Pancreas (tissue), 10 donors: ENCODE measurements around the gene HAUS8. TPM values are rescaled to one million over a fixed set of nuclear protein-coding genes. Genes with fewer than 3 reads are reported as not detected.
A peak's percentile ranks its signal among the peaks of the same experiment; 100 is the strongest.

Experiments
- ATAC-seq, 4 donors: fragments of 200-7000 bp; cut with Tn5 transposase; one replicate each; pipeline versions ENCODE4 v1.8.0 to v1.9.1; 2020; ENCODE audit warnings: mild to moderate bottlenecking in 4 of 4, moderate library complexity in 4 of 4
- DNase-seq, 6 donors: peaks; one replicate each; pipeline ENCODE4 v3.0.0-alpha.2; 2020
- FAIRE-seq: peaks from 2 replicates; lab custom pipeline; 2012; peaks lifted over from hg19 to GRCh38; lab: Jason Lieb, UNC
- H3K27ac ChIP-seq, 4 donors: fragments of 200-600 bp; sonication (generic); 1 replicate in 3 of 4; 2 replicates in 1 of 4; pipeline versions ENCODE4 v1.5.0 to v1.8.0; 2020
- H3K27me3 ChIP-seq, 4 donors: fragments of 200-600 bp; one replicate each; pipeline ENCODE4 v1.8.0; 2021
- H3K36me3 ChIP-seq, 3 donors: fragments of 200-600 bp; sonication (generic) in 1 of 3; one replicate each; pipeline versions ENCODE4 v1.5.0 to v1.8.0; 2020 to 2021
- H3K4me1 ChIP-seq, 3 donors: fragments of 200-600 bp; one replicate each; pipeline ENCODE4 v1.8.0; 2021
- H3K4me3 ChIP-seq, 4 donors: fragments of 200-600 bp; sonication (generic) in 2 of 4; one replicate each; pipeline versions ENCODE4 v1.5.0 to v1.8.0; 2020 to 2021
- H3K9me3 ChIP-seq, 4 donors: fragments of 200-600 bp; one replicate each; pipeline ENCODE4 v1.8.0; 2021
- WGBS, 2 donors: extraction: QIAGEN DNeasy Blood & Tissue Kit; methylation state at CpG; one replicate each; pipeline ENCODE4 v1.1.7; 2013; 5-methylcytosine and 5-hydroxymethylcytosine counted together
- intact Hi-C, 3 donors: fragments of 100-400 bp; cut with DNase I; formaldehyde crosslinking; loops; one replicate each; pipeline versions ENCODE4 v1.11.1 to v1.14.2; 2022
- polyA plus RNA-seq, 2 donors: library from polyadenylated mRNA; stranded (reverse); fragments of 200-250 nt; gene quantifications; one replicate each; pipeline ENCODE4 v1.2.3, GENCODE V29; 2013
- total RNA-seq, 6 donors: library from RNA; stranded (reverse); fragmentation: NEBNext Ultra II Directional in 4 of 6; extraction: Animal tissue kit (Norgen Biotek cat#: 25700) in 4 of 6; gene quantifications; one replicate each; pipeline versions ENCODE4 v1.2.1 to v1.2.4, GENCODE V29; 2021 to 2023
- TF ChIP-seq, protein P1 (sequence below), 4 donors: fragments of 200-600 bp; sonication (generic) in 3 of 4; IDR thresholded peaks; one replicate each; pipeline versions ENCODE4 v1.5.0 to v1.8.0; 2021; ENCODE audit warnings: antibody characterized with exemption in 4 of 4
- donor health status: healthy with polysubstance abuse.
- donor health status: DM: no; HTN: no; CAD: no; lungs with moderate emphysema.
- donor health status: DM: no; HTN: no; CAD: no.
- donor health status: control.
- donor health status: control.
- donor health status: Bipolar disorder and iron deficiency.
- donor health status: DM: yes; HTN: yes; CAD: no.
- donor health status: DM: no; HTN: no; CAD: no.
- donor health status: DM: no; HTN: no; CAD: no.
- donor health status: DM: yes; HTN: yes; CAD: no.

HAUS8 gene
- total and polyA plus RNA-seq, 8 donors = 2.0 to 12.0 (median 2.4) TPM

DNA sequence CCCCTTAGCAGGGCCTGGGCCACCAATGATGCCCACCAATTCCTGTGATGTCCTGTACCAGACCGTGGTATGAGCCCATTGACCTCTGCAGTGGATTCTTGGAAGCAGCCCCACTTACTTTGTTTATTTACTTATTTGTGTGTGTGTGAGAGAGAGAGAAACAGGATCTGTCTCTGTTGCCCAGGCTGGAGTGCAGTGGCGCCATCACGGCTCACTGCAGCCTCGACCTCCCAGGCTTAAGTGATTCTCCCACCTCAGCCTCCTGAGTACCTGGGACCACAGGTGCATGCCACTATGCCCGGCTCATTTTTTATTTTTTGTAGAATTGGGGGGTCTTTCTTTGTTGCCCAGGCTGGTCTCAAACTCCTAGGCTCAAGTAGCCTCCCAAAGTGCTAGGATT, 13.3 kb upstream of the HAUS8 start:
- no peak for FAIRE-seq
- no peak for ATAC-seq

DNA sequence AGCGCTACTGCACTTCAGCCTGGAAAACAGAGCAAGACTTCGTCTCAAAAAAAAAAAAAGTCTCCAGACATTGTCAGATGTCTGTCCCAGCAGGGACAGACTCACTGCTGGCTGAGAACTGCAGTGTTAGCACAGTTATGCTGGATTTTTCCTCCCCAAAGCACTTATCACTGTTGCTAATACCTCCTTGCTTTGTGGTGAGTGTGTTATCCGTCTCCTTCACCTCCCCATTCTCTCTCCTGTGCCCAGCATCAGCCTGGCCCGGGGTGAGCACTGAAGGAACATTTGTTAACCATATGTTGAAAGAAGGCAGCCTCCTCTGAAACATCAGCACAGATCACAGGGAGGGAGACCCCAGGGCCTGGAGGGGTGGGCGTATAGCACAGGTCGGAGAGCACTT, 11.6 kb upstream of the HAUS8 start:
- Histone ChIP-seq H3K9me3 (no peaks in the 10 kb centered on the region), H3K4me3 (no peak overlapping the region), H3K27ac (no peak overlapping the region), H3K27me3 (no peaks in the 10 kb centered on the region), H3K4me1 (no peaks in the 10 kb centered on the region), H3K36me3 (no peaks in the 10 kb centered on the region)
- FAIRE-seq = no peak
- no peak for DNase-seq
- TF ChIP-seq, protein P1, sequence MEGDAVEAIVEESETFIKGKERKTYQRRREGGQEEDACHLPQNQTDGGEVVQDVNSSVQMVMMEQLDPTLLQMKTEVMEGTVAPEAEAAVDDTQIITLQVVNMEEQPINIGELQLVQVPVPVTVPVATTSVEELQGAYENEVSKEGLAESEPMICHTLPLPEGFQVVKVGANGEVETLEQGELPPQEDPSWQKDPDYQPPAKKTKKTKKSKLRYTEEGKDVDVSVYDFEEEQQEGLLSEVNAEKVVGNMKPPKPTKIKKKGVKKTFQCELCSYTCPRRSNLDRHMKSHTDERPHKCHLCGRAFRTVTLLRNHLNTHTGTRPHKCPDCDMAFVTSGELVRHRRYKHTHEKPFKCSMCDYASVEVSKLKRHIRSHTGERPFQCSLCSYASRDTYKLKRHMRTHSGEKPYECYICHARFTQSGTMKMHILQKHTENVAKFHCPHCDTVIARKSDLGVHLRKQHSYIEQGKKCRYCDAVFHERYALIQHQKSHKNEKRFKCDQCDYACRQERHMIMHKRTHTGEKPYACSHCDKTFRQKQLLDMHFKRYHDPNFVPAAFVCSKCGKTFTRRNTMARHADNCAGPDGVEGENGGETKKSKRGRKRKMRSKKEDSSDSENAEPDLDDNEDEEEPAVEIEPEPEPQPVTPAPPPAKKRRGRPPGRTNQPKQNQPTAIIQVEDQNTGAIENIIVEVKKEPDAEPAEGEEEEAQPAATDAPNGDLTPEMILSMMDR (IDR thresholded peaks at IDR 0.05) = no peak
- no peak for ATAC-seq
- intact Hi-C loops = no loop called here
- WGBS, 2 donors = 92% methylated on average over 6 of the region's 6 CpGs

More for the DNA sequence above, 13.3 kb upstream of the HAUS8 start:
- TF ChIP-seq, protein P1 (IDR thresholded peaks at IDR 0.05) = no peak
- Histone ChIP-seq H3K27me3 (no peaks in the 10 kb centered on the region), H3K27ac (no peak overlapping the region), H3K4me1 (no peaks in the 10 kb centered on the region), H3K36me3 (no peaks in the 10 kb centered on the region), H3K4me3 (no peak overlapping the region), H3K9me3 (no peaks in the 10 kb centered on the region)
- intact Hi-C loops = no loop called here
- no peak for DNase-seq
- WGBS, 2 donors = 92 to 97% methylated on average over 5 of the region's 5 CpGs

DNA sequence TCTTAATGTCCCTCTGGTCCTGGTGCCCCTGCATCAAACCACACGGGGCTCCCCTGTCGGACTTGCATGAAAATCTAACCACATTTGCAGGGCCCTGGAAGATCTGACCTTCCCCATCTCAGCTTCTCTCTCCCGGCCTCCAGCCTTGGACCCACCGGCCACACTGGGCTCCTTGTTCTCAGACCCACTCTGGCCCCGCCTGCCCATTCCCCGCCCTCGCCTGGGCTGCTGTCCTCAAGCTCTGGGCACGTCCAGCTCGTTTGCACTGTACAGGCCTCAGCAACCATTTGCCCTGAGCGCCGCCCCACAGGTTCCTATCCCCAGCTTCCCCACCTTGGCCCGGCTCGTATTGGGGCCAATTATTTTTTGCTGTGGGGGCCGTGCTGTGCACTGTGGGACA, 10.9 kb upstream of the HAUS8 start:
- FAIRE-seq = no peak
- no peak for DNase-seq
- TF ChIP-seq, protein P1 (IDR thresholded peaks at IDR 0.05) = no peak
- Histone ChIP-seq H3K27ac (no peak overlapping the region), H3K36me3 (no peaks in the 10 kb centered on the region), H3K27me3 (no peaks in the 10 kb centered on the region), H3K4me1 (no peaks in the 10 kb centered on the region), H3K4me3 (no peak overlapping the region), H3K9me3 (no peaks in the 10 kb centered on the region)
- intact Hi-C loops = no loop called here
- ATAC-seq = no peak
- 84 to 88% methylated on average over 14 of the region's 14 CpGs for WGBS, 2 donors

DNA sequence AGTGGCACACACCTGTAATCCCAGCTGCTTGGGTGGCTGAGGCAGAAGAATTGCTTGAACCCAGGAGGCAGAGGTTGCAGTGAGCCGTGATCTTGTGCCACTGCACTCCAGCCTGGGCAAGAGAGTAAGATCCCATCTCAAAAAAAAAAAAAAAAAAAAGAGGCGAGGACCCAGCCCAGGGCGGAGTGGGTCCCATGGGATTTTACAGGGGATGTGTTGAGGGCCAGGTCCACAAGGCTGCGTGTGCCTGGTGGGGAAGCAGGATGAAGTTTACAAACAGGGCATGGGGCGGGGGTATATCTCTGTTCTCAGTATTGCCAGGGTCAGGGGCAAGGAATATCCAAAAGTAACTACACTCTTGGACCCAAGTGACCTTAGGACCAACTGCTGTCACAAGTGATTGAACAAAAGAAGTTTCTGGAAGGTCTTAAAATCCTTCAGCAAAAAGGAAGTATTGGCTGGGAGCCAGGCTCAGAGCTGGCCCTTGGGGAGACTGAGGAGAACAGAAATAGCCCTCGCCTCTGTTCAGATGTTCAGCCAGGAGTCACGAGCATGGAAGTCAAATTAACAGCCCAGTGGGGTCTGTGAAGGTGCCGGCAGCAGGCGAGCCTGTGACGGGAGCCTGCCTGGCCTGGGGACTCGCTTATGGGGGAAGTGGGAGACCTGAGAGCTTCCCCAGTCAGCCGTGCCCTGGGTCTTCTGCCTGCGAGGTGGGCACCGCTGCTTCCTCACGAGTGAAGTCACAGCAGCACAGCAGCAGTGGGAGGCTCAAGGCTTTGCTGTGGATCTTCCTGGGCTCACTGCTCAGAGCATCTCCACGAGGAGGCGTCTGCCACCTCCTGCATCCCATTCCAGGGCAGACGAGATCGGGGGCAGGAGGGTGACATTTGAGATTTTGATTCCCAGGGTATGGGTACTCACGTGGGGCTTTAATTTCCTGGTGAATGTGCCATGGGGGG, 6.7 kb upstream of the HAUS8 start:
- H3K9me3 ChIP-seq = no peaks in the 10 kb centered on the region
- 82% methylated on average over 19 to 20 of the region's 20 CpGs for WGBS, 2 donors
- FAIRE-seq = no peak
- peaks cover 0 to 5% (median 0%) of the 10 kb centered on the region in 3 donors for H3K4me1 ChIP-seq
- peak in 1 of 4 donors; percentile 13 for ATAC-seq
- H3K27me3 ChIP-seq = no peaks in the 10 kb centered on the region
- TF ChIP-seq, protein P1 (IDR thresholded peaks at IDR 0.05) = no peak
- no peak overlapping the region for H3K27ac ChIP-seq
- DNase-seq = no peak
- H3K4me3 ChIP-seq = no peak overlapping the region
- intact Hi-C loops = no loop called here
- no peaks in the 10 kb centered on the region for H3K36me3 ChIP-seq

DNA sequence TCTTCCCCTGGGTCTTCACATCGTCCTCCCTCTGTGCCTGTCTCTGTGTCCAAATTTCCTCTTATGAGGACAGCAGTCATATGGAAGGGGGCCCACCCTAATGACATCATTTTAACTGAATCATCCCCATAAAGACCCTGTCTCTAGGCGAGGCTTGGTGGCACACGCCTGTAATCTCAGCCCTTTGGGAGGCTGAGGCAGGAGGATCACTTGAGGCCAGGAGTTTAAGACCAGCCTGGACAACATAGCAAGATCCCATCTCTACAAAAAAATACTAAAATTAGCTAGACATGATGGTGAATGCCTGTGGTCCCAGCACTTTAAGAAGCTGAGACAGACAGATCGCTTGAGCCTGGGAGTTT, 5.2 kb upstream of the HAUS8 start:
- FAIRE-seq = no peak

More for the DNA sequence above, 5.2 kb upstream of the HAUS8 start:
- TF ChIP-seq, protein P1 (IDR thresholded peaks at IDR 0.05) = no peak
- no peak for DNase-seq
- intact Hi-C loops = no loop called here
- no peak for ATAC-seq
- Histone ChIP-seq H3K27me3 (no peaks in the 10 kb centered on the region), H3K9me3 (no peaks in the 10 kb centered on the region), H3K27ac (peak overlapping the region in 2 of 4 donors; percentile 5 to 51), H3K36me3 (no peaks in the 10 kb centered on the region), H3K4me1 (peaks cover 0 to 10% (median 0%) of the 10 kb centered on the region in 3 donors), H3K4me3 (no peak overlapping the region)
- 90 to 92% methylated on average over 4 of the region's 4 CpGs for WGBS, 2 donors
